ENCODE data around the gene TSPAN5.
"Not testable (repeated sequence)": the region's sequence is repeated elsewhere in the genome, so short reads cannot be mapped to it uniquely, and the experiment has no call there.

TSPAN5 gene

DNA sequence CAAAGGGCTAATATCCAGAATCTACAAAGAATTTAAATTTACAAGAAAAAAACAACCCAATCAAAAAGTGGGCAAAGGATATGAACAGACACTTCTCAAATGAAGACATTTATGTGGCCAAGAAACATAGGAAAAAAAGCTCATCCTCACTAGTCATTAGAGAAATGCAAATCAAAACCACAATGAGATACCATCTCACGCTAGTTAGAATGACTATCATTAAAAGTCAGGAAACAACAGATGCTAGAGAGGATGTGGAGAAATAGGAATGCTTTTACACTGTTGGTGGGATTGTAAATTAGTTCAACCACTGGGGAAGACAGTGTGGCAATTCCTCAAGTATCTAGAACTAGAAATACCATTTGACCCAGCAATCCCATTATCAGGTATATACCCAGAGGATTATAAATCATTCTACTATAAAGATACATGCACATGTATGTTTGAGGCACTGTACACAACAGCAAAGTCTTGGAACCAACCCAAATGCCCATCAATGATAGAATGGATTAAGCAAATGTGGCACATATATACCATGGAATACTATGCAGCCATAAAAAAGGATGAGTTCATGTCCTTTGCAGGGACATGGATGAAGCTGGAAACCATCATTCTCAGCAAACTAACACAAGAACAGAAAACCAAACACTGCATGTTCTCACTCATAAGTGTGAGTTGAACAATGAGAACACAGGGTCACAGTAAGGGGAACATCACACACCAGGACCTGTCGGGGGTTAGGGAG is 197.1 kb downstream of the TSPAN5 start:
- not testable (repeated sequence) for DNase-seq (ENCODE audit: low read depth)

DNA sequence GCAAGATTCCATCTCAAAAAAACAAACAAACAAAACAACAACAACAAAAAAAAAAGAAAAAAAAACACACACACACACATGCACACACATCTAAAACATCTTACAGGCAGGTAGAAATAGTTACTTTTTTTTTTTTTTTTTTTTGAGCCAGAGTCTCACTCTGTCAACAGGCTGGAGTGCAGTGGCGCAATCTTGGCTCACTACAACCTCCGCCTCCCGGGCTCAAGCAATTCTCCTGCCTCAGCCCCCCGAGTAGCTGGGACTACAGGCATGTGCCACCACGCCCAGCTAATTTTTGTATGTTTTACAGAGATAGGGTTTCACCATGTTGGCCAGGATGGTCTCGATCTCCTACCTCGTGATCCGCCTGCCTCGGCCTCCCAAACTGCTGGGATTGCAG is 201.0 kb downstream of the TSPAN5 start:
- DNase-seq (ENCODE audit: low read depth) = not testable (repeated sequence)

DNA sequence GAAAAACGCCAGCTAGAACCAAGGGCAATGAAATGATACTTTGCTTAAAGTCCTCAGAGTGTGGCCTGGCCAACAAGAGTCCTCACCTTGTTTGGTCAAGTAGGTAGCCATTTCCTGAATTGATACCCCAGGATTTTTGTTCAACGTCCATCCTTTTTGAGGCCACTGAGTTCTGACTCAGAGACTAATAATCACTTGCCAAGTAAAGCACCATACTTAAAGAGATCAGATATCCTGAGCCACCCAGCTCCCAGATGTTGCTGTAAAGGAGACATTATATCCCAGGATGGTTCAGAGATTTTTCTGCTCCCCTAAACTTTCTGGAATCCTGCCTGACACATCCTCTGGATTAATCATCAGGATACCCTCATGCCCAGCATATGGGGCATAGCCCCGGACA is 206.3 kb downstream of the TSPAN5 start:
- DNase-seq (ENCODE audit: low read depth) = no peak

DNA sequence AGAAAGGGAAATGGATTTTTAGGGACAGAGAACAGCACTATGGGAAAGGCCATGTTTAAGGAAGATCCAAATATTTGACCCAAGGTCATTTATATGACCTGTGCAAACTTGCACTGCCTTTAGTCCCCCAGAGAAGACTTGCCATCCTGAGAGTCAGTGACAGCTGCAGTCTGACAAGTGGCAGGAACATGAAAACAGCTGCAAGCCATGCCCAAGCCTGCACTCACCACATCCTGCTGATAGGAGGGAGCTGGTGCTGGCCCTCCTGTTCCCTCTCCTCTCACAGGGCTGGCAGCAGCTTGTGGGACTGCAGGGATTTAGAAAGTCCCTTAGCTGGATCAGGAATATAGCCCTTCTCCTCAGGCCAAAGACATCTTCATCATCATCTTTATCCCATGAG is 209.5 kb downstream of the TSPAN5 start:
- DNase-seq (ENCODE audit: low read depth) = no peak

DNA sequence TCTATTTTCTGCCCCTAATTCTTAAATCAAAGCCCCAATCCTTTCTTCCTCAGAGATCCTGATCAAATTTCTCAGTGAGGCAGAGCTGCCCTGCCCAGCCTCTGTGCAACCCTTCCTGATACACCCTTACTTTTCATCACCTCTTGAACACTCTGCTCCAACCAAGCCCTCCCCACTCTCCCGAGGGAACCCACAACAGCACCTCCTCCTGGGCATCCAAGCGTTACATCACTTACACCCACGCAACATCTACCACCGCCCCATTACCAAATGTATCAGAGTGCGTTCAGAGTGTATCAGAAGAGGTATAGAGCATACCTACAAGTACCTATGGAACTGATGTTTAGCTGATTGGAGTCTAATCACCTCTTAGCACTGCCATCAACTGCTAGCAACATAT is 210.8 kb downstream of the TSPAN5 start:
- DNase-seq (ENCODE audit: low read depth) = no peak

DNA sequence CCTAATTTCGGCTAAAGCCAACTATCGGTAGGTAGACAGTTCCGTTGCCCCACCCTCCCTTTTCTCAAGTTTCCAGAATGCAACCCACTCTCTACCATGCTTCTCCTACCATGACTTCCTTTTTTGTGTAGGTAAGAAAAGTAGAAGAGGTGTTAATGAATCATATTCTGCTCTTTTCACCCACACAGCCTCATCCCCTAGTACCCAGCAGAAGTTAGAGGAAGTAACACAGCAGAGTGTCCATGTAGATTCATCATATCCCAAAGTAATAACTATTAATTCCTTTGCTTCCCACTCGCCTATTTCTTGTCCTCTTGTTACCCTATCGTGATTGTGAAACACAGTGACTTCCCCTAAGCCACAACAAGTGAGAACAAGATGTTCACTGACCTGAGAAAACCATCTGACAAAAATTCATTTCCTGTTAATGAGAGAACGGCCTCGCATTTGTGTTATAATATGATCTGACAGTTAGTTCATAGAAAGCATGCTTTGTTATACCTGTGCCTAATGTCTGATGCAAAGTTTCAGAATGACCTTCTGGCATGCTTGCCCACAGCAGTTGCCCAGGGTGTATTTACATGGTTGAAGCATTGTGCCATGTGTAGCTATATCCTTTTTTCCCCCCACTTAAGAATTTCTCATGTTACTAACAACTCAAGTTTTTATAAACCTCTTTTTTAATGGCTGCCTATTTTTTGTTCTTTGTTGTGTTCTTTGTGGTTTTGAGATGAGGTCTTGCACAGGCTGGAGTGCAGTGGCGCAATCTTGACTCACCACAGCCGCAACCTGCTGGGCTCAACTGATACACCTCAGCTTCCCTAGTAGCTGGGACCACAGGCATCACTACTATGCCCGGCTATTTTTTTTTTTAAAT is 211.7 kb downstream of the TSPAN5 start:
- no peak for DNase-seq (ENCODE audit: low read depth)

DNA sequence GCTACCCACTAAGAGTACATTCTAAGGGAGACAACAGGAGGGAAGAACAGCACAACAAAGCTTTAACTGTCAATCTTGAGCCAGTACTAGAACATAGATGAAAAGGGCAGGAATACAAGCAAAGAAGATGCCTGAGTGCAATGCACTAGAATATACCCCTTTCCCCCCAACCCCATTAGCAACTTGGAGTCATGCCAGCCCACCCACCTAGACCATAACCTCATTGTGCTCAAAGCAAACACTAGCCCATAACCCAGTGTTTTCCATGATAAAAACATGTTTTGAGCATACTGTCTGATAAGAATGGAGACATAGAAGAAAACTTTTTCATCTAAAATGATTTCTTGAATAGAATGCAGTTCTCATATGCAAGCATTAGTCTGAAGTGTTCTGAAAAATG is 214.0 kb downstream of the TSPAN5 start:
- DNase-seq (ENCODE audit: low read depth) = no peak

DNA sequence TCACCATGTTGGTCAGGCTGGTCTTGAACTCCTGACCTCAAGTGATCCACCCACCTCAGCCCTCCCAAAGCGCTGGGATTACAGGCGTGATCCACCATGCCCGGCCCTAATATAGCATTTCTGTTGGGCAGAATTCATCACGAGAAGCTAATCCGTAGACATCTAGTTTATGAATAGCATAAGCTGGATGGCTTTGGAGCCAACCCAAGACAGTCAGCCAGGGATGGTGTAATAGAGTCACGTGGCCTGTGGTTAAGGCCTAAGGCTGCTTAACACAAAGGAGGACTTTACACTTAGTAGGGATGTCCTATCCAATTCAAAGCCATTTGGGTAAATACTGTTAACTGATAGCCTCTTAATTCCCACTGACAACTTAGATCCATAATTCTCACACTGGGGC is 223.6 kb downstream of the TSPAN5 start:
- no peak for DNase-seq (ENCODE audit: low read depth)

DNA sequence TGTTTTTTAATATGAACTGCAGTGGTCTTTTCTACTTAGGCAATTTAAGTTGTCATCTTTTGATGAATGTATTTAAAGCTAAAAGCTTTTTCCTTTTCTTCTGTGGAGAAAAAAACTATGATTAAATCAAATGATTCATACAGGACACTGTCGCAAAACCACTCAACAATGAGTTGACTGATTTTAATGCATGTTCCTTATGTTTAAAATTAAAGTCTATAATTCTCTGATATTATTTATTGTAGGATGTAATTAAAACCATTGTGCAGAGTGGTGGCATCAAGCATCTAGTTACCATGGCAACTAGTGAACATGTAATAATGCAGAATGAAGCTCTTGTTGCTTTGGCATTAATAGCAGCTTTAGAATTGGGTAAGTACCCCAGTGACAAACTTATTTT is 224.7 kb downstream of the TSPAN5 start:
- DNase-seq (ENCODE audit: low read depth) = no peak

DNA sequence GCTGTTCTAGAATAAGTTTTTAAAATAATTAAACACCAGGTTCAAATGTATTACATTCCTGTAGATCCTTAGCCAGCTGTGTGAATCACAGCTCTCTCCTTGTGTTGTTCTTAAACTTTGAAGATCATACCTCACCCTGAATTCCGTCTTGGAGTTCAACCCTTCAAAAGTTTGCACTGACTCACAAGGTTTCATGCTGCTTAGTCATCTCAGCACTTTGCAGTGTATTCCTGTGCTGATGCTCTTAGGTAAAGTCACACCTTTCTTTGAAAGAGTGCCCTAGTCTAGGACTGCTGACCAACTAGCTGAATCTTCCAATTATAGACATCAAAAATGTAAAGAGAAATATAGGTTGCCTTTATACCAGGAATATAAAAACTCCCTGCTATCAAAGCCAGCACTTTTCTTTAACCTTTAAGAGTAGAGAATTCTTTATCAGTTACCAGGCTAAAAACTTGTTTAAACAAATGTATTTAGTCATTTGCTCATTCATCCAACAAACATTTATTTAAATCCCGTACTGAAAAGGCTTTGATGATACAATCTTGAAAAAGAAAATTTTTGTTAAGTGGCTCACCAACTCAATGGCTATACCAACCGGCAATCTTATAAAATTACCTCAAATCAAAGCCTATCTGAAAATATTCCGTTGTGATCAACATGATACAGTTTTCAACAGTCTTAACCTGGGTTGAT is 227.6 kb downstream of the TSPAN5 start:
- peak; percentile 95 for DNase-seq (ENCODE audit: low read depth)

DNA sequence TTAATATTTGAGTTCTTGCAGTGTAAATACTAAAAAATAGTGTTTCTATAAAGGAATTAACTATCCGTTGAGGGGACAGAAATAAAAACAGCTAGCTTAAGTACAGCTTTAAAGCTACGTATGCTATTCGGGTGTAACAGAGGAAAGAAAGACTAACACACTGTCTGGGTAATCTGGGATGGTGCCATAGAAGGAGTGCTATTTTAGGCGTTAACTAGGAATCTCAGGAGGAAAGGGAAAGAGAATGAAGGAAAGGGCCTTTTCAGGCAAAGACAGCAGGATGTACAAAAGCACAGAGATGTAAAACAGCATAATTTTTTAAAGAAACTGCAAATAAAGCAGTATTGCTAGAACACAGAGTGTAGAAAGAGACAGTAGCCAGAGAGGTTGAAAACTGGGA is 235.4 kb downstream of the TSPAN5 start:
- DNase-seq (ENCODE audit: low read depth) = no peak

DNA sequence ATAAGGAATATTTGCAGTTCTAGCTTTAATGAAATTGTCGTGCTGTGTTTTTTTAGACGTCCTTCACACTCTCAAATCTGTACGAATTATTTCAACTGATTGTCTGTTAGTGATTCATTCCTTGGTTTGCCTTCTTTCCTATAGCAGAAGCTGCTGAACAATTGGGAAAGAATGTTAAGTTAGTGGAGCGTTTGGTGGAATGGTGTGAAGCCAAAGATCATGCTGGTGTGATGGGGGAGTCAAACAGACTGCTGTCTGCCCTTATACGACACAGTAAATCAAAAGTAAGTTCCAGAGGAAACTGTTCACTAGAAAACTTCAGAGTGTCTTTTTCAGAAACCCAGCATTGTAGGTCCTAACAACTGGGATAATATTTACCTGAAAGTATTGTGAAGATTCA is 237.3 kb downstream of the TSPAN5 start:
- DNase-seq (ENCODE audit: low read depth) = peak; percentile 82
